Measurements from ENCODE around the gene DBF4. TPM values are rescaled to one million over a fixed set of nuclear protein-coding genes. Genes with fewer than 3 reads are reported as not detected.
"Not testable (repeated sequence)": the region's sequence is repeated elsewhere in the genome, so short reads cannot be mapped to it uniquely, and the experiment has no call there.

DBF4 gene
- total RNA-seq, 2 donors from 2014 or later: 1.6 to 2.2 TPM

DNA sequence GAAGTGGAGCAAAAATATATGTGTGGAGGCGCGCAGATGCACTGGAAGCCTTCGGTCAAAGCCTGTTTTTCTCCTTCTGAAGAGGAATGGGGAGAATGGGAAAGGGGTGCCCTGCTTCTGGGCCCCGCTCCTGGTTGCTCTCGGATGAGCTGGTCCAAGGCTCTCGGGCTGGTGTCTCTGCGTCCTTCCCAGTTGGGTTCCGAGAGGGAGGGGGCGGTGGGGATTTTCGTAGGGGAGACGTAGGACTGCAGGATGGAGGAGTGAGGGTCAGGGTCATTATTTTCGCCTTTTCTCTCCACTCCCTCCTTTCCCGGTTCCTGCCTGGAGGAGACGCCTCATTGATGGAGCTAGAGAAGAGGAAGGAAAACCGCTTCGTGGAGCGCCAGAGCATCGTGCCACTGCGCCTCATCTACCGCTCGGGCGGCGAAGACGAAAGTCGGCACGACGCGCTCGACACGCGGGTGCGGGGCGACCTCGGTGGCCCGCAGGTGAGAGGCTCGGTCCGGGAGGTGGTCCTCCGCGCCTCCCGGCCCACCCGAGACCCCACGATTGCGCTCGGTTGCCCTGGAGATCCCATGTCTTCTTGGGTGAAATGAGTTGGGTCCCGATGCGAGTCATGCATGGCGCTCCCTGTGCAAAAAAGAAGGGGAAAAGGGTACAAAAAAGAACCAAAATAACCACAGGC lies 58.5 kb downstream of the DBF4 start:
- peak overlapping the region; percentile 66 to 72 for H3K27ac ChIP-seq

GRCh38 chr7:87935384-87935706 lies 59.1 kb downstream of the DBF4 start:
- H3K36me3 ChIP-seq: no peaks in the 10 kb centered on the region
- TF ChIP-seq CTCF (IDR thresholded peaks at IDR 0.05): no peak

More for the DNA sequence above, 58.5 kb downstream of the DBF4 start:
- Histone ChIP-seq H3K36me3 (no peaks in the 10 kb centered on the region), H3K4me1 (peaks cover 0 to 9% of the 10 kb centered on the region in 2 donors), H3K4me3 (peak overlapping the region; percentile 64 to 83), H3K9me3 (no peaks in the 10 kb centered on the region), H3K27me3 (no peaks in the 10 kb centered on the region)
- TF ChIP-seq CTCF (IDR thresholded peaks at IDR 0.05): no peak
- no peak for DNase-seq (ENCODE audit: low spot score)

DNA sequence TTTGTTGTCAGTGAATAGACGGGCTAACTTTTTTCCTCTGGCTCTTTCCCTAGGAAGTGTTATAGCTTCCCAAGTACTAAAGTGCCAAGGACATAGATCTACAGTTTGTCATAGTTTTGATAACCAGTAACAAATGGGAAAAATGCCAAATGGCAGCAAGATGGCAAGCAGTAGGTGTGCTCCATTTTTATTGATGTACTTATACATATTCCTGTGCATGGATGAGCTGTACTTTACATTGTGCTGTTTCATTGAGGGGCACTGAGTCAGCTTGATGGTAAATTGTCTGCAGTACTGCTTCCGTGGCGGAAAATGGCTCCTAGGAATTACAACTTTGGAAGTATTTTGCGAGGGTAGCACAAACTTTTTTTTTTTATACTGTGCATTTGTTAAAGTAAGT lies 64.8 kb downstream of the DBF4 start:
- Histone ChIP-seq H3K27ac (no peak overlapping the region), H3K4me1 (no peaks in the 10 kb centered on the region), H3K27me3 (no peaks in the 10 kb centered on the region), H3K4me3 (no peak overlapping the region), H3K9me3 (no peaks in the 10 kb centered on the region), H3K36me3 (no peaks in the 10 kb centered on the region)
- TF ChIP-seq CTCF (IDR thresholded peaks at IDR 0.05): no peak
- DNase-seq (ENCODE audit: low spot score): no peak

More at GRCh38 chr7:87935384-87935706, 59.1 kb downstream of the DBF4 start:
- H3K27me3 ChIP-seq: no peaks in the 10 kb centered on the region
- peak overlapping the region; percentile 64 to 83 for H3K4me3 ChIP-seq
- H3K4me1 ChIP-seq: peaks cover 0 to 9% of the 10 kb centered on the region in 2 donors
- no peak overlapping the region for H3K27ac ChIP-seq
- no peaks in the 10 kb centered on the region for H3K9me3 ChIP-seq
- DNase-seq (ENCODE audit: low spot score): no peak

DNA sequence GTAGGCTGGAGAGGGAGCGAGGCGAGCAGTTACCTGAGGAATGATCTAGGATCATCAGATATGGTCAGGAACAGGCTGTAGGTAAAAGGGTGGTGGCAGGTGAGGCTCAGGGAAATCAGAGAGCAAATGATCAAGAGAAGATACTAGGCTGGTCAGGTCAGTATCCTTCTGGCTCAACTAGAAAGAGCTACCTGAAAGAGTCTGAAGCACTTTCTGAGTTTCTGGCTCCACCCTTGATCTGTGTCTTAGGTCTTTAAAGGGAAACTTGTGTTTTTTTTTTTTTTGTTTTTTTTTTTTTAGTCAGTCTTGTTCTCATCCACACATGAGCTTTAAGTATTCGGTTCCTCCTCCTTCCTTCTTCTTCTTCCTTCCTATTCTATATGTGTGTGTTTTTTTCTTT lies 68.3 kb downstream of the DBF4 start:
- Histone ChIP-seq H3K4me3 (no peak overlapping the region), H3K27ac (no peak overlapping the region), H3K4me1 (no peaks in the 10 kb centered on the region), H3K27me3 (no peaks in the 10 kb centered on the region), H3K36me3 (no peaks in the 10 kb centered on the region), H3K9me3 (no peaks in the 10 kb centered on the region)
- no peak for DNase-seq (ENCODE audit: low spot score)
- TF ChIP-seq CTCF (IDR thresholded peaks at IDR 0.05): no peak

GRCh38 chr7:87945926-87946325 lies 69.6 kb downstream of the DBF4 start:
- DNase-seq (ENCODE audit: low spot score); H3K27me3 ChIP-seq; H3K36me3 ChIP-seq; H3K4me3 ChIP-seq; H3K27ac ChIP-seq; H3K4me1 ChIP-seq; H3K9me3 ChIP-seq: not testable (repeated sequence)

- Histone ChIP-seq H3K27ac (no peak overlapping the region), H3K9me3 (no peaks in the 10 kb centered on the region), H3K27me3 (no peaks in the 10 kb centered on the region), H3K4me1 (no peaks in the 10 kb centered on the region), H3K4me3 (no peak overlapping the region), H3K36me3 (no peaks in the 10 kb centered on the region)
- TF ChIP-seq CTCF (IDR thresholded peaks at IDR 0.05): no peak
- DNase-seq (ENCODE audit: low spot score): no peak
Observed at GRCh38 chr7:87948371-87948770, 72.1 kb downstream of the DBF4 start.

Other genes starting within 250 kb of the DBF4 start
- gene RUNDC3B, start 248.1 kb upstream of the DBF4 start, total RNA-seq: 1 to 10 TPM; 1.5 to 2.5 TPM
- 10 to 100 TPM in 1 of 2 donors, 1 to 10 TPM in 1; 9.4 to 26.6 TPM for gene SLC25A40, start 133 bp upstream of the DBF4 start, total RNA-seq
- gene ADAM22, start 57.8 kb downstream of the DBF4 start, total RNA-seq: 1 to 10 TPM; 1.9 to 3.9 TPM